ENCODE data around the gene TMEM202.
A peak's percentile ranks its signal among the peaks of the same experiment; 100 is the strongest.
"Not testable (repeated sequence)": the region's sequence is repeated elsewhere in the genome, so short reads cannot be mapped to it uniquely, and the experiment has no call there.

The TMEM202 gene, protein sequence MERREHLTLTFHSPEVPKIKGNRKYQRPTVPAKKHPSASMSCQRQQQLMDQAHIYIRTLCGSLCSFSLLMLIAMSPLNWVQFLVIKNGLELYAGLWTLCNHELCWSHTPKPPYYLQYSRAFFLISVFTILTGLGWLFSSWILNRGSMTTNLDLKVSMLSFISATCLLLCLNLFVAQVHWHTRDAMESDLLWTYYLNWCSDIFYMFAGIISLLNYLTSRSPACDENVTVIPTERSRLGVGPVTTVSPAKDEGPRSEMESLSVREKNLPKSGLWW

DNA sequence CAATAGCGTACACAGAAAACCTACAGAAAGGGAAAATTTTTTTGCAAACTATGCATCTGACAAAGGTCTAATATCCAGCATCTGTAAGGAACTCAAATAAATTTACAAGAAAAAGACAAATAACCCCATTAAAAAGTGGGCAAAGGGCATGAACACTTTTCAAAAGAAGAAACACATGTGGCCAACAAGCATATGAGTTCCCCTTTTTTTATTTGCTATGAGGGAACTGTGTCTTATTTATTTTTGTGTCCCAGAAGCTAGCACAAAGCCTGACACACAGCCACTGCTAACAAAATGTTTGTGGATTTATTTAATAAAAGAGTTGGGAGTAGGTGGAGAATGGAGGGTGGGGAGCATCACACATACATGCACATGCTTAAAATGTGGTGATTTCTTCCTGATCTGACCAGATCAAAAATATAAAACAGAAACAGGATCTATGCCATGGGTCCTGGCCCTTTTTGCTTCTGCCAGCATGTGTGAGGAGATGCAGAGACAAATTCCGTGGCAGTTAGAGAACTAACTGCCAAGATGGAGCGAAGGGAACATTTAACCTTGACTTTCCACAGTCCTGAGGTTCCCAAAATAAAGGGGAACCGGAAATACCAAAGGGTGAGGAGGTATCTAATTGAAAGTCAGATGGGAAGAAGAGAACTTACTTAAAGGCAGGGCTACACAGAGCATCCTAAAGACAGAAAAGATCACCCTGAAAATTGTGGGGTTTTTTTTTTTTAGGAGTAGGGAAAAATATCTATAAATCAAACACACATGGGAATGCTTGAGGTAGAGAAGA lies at the start of gene TMEM202:
Gene TMEM202, plus strand, starts transcription at position 510 of the 793 bp plus-strand sequence. Its CDS starts 22 bp downstream, at position 532.
- DNase-seq: no peak

DNA sequence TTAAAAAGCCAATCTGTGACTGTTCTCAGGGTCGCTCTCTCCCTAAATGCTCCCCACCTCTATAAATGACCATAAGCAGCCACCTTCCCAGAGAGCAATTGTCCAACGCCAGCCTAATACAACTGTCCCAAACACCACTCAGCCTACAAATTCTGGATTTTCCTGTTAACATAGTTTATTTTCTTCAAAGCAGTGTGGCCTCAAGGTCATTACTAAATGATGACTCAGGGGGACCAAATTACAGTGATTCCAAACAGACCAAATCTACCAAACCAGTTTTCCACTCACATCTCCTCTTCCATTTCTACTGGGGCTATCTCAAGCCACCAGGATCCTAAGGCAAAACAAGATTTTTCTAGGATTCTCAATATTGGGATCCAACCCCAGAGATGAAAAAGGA lies 44.8 kb upstream of the TMEM202 start:
- no peak for DNase-seq

DNA sequence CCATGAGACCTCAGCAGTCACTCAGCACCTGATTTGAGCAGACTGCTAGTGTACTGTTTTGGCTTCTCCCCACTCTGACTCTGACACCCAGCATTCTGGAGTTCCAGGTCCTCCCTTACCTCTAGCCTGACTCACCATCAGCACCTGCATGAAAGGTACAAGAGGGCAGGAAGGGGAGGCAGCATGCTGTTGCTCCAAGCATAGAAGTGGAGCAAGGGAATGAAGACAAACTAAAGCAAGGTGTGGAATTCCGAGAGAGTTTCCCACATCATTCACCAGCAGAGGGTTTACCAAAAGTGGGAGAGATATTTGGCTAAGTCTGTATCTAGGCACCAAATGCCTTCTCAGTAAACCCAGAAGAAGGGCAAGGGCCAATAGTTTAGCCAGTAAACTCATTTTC lies 43.6 kb upstream of the TMEM202 start:
- no peak for DNase-seq

DNA sequence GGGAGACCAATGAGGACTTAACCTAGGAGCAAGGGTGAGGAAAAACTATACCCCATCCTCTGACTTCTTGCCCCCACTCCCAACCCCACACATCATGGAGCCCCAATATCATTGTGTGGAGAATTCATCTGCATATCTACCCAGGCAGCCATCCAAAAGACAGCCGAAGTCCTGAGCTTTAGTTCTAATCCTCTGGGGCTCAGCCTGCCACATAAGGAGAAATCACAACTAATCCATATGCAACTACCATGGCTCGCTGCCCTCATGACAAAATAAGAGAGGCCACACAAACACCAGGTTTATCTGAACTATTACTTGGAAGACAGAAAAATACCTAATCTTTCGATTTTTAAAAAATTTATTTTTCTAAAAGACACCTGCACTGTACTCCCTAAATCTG lies 40.0 kb upstream of the TMEM202 start:
- DNase-seq: no peak

DNA sequence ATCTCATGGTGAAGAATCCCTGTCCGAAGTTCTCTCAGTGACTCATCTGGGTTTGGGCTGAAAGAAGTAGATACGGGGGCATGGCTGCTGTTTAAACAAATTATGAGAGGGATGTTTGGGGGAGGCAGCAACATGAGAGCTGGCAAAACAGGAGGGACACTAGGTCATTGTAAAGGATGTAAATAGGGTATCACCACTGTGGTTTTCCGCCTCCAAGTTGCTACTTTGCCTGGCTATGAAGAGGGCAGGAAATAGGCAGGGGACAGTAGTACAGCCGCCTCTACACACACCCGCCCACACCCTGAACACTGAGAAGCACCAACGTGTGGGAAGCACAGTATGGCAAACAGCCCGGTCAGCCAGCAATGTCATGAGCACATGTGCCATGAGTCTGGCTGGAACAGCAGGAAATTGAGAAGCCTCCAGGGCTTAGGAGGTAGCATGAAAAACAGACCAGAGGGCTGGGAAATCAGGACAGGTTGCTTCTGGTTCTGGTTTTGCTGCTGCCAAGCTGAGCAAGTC lies 39.4 kb upstream of the TMEM202 start:
- no peak for DNase-seq

DNA sequence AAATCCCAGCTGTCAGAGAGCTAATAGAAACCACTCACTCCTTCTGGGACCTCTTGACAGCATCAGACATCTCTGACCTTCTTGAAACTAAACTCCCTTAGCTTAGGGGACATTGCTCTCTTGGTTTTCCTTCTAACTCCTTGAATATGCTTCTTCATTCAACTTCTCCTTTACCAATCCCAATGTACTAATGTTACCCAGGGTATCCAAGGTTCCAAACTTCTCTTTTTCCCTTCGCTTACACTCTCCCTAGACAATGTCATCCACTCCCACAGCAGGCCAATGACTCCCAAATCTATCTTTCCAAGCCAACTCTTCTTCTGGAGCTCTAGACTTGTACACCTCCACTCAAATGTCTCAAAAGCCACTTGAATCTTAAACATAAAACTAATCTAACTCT lies 36.9 kb upstream of the TMEM202 start:
- no peak for DNase-seq

DNA sequence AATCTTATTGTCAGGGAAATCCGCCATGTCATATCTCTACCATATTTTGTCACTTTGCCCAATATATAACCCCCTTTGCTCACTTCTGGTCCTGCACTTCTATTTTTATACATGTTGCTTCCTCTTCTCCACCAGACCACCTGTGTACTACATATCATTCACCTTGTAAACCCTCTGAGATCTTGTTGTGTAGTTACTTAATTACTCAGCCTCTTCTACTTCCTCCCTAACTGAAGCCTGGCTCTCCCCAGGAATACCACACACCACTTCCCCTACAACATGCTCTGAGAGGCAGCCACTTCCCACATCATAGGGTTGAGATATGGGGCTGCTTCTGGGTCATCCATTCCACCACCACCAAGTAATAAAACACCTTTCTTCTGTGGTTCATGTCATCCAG lies 32.3 kb upstream of the TMEM202 start:
- DNase-seq: peak; percentile 6

DNA sequence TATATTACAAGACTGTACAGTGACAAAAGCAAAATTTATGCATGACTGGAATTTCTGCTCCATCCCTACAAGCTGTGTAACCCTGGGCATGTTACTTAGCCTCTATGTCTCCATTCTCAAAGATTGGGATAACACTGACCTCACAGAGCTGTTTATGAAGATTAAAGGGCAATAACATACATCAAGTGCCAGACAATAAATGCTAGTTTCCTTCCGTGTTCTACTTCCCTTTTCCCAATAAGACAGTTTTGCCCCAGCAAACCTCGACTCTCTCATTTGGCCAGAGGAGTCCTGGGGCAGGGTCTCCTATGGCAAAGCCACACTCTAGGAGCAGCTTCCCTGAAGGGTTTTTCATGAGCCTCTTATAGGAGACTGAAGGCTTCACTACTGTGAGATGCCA lies 29.8 kb upstream of the TMEM202 start:
- DNase-seq: no peak

DNA sequence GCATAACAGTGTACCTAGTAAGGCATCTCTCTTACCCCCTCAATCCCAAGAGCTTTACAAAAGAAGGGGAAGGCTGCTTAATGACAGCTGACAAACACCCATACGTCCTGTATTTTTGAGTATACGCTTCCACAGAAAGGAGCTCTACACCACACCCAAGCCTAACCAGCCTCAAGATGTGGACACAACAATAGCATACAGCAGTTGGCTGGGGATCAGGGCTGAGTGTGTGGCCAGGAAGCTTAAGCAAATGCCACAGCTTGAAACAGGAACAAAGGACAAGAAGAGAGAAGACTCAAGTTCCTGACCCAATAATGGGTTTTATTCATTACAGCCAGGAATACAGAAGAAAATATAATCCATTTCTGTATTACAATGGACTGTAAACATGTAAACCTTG lies 29.2 kb upstream of the TMEM202 start:
- DNase-seq: no peak

DNA sequence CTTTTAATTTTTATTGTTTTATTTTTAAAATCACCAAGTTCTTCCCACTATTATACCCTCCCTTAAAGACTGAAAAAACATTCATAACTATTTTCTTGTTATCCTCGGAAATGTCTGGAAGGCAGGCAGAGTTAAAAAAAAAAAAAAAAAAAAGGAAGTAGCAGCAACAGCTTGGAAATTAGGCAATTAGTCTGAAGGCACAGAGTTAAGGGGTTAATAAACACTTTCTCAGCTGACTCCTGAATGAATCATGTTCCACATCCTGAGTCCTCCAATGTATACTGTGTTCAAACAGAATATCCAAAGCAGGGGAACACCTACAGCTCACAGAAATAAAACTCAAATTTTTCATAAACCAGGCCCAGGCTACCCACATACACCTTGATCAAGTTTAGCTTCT lies 28.1 kb upstream of the TMEM202 start:
- no peak for DNase-seq

DNA sequence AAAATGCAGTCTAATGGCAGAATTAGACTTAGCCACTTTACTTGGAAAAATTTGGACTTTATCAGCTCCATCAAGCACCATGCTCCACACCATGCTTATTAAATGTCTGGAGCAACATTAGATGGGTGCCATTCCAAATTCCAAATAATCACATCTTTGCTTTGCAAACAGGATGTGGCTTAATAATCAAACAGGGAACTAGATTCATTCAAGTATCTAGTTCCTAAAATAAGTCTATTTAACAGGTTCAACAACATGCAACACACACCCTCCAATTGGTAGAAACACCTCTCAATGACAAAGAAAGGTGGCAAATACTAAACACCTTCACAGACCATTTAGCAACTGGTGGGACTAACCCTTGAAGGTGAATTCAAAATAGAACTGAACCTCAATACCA lies 25.7 kb upstream of the TMEM202 start:
- no peak for DNase-seq

DNA sequence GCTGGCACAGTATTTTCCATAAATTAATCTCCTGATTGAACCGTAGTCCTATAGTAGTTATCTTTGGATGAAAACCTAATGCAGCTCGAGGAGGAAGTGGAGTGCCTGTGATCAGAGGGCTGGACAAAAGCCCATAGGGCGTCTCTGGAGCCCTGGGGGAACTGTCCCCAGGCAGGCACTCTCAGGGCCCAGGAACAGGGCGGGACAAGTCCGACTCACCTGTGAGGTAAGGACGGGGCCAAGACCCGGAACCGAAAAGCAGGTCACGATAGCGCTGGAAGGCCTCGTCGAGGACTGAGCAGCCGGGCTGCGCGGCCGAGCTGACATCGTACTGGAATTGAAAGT lies 22.6 kb upstream of the TMEM202 start:
- DNase-seq: peak; percentile 50

DNA sequence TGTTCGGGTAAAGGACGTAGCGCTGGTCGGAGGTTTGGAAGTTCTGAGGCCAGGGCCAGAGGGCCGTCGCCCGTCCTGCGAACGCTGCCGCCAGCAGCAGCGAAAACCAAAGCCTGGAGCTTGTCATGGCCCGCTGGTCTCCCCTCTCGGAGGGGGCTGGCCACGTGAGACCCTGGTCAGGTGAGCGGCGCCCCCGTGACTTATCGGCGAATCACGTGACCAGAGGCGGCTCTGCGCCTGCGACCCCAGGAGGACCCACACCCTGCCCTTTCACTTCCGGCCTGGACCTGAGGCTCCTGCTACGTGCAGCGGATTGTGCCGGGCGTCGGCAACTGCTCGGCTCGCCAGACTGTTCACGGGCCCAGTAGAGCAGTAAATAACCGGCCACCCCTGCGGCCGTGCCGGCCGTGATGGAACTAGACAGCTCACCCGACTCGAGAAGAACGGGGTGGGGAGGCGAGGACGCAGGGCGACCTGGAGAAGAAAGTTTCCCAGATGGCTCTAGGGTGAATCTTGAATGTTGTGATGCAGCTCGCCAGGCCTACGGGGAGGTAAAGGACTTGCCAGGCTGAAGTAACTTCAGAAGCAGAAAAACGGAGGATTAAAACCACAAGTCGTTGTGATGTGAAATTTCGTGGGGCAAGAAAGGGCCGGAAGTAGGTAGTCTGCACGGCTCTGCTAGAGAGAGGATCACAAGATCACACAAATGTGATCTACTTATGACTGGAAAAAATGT lies 22.1 kb upstream of the TMEM202 start, which contains the start of gene HEXA:
Gene HEXA, minus strand, starts transcription at position 169 of the 736 bp plus-strand sequence. Its CDS starts 42 bp downstream, at position 127.
- peak; percentile 98 for DNase-seq

DNA sequence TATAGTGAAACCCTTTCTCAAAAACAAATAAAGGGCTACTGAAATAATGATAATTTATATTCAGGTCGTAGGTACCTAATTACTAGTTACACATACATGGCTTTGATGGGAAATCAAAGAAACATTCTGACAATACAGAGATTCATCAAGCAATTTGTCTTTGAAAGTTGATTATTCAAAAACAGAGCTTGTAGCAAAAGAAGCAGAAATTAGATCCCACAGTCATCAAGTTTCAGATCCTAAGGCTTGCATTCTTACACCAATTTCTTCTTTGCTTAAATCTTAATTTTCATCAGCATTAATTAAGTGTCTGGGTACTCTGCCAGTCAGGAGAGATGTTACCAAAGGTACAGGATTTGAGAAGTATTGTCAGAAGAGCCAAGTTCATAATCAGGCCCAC lies 20.8 kb upstream of the TMEM202 start:
- DNase-seq: no peak

DNA sequence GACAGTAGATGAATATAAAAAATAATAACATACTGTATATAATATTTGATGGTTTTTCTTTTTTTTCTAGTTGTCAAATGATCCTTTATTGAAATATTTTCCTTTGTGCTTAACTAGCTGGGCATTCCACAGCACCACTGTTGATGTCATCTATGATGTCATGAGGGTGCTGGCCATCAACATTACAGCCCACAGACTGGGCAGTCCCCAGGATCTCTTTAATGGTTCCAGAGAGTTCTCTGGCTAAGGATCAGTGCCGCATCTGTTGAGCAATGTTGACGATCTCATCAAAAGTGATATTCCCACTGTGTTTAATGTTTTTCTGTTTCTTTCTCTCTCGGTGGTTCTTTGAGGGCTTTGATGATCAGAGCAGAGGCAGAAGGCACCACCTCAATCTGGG lies 19.0 kb upstream of the TMEM202 start:
- DNase-seq: not testable (repeated sequence)

DNA sequence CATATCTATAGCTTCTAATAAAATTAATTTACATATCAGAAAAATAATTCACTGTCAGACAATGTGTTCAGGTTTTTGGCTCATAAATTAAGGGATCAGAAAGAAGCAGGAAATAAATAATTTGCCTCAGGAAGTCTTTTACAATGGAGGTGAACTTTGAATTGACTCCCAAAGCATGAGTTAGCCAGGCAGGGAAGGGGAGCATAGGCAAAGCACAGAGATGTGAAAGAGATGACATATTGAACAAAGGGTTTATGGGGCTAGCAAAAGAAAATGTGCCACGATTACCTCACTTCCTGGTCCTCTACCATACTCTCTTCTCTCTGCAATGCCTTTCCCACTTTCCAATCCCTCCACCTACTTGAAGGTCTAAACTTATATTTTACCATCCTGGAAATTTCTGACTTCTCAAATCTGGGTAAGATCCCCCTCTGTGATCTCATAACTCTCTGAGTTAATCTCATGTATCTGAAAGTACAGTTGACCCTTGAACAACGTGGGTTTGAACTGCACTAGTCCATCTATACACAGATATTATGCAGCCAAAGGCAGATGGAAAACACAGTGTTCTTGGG lies 18.2 kb upstream of the TMEM202 start:
- DNase-seq: no peak

DNA sequence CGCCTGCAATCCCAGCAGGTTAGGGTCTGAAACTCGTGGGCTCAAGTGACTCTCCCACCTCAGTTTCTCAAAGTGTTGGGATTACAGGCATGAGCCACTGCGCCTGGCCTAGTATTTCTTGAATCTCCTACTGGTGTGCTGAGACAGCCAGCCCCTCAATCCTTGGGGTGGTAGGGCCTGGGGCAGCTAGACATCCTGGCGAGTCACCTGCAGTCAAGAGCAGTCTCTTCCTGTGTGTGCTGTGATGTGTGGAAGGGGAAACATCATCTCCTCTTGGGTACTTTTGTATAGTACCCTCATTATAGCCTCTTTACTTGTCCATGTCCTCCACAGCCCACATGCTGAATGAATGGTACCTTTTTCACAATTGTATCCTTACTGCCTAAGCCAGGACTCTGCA lies 17.4 kb upstream of the TMEM202 start:
- no peak for DNase-seq

DNA sequence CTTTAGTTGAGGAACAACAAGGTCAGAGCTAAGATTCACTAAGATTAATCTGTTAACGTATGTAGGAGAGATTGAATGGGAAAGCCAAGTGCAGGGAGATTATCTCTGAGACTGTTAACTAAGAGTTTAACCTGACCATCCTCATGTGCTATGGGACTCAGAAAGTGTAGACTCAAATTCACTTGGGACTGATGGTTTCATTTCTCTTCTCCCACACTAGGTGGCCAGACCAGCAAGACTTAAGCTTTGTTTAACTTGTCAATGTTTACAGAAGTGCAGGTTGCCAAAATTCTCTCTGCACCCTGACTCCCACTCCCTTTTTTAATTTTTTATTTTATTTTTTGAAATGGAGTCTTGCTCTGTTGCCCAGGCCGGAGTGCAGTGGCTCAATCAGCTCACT lies 16.0 kb upstream of the TMEM202 start:
- no peak for DNase-seq

DNA sequence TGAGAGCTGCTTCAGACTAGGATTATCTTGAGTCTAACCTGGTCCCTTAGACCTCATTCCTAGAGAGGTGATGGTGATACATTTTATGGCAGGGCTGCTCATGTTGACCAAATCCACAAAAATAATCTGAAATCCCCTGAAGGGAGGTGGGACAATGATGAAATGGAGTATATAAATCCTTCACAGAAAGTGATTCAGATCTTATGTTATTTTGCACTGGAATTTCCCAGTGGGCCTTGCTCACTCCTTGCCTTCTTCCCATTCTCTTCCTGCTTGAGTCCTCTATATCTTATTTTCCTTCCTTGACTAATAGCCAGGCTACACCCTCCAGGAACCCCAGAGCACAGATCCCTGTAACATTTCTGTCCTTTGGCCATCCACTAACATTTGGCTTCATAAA lies 10.4 kb upstream of the TMEM202 start:
- no peak for DNase-seq

DNA sequence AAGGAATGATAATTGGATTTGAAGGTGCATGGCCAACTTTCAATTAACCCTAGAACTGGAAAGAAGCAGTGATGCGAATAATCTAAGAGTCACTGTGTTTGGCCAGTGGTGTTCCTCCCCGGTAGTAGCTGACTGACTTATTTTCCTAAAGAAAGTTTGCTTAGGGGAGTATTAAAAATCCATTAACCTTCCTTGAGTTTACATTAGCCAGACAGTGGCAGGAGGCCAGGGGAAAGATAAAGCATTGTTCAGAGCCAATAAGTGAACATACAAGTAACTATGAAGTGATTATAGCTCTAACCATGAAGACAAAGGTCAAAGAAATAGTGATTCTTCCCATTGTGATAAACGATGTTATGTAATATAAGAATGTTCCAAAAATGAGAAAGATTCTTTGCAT lies 8.9 kb upstream of the TMEM202 start:
- no peak for DNase-seq

DNA sequence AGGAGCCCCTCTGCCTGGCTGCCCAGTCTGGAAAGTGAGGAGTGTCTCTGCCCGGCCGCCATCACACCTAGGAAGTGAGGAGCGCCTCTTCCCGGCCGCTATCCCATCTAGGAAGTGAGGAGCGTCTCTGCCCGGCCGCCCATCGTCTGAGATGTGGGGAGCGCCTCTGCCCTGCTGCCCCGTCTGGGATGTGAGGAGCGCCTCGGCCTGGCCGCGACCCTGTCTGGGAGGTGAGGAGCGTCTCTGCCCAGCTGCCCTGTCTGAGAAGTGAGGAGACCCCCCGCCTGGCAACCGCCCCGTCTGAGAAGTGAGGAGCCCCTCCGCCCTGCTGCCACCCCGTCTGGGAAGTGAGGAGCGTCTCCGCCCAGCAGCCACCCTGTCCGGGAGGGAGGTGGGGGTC lies 1.8 kb upstream of the TMEM202 start:
- not testable (repeated sequence) for DNase-seq

DNA sequence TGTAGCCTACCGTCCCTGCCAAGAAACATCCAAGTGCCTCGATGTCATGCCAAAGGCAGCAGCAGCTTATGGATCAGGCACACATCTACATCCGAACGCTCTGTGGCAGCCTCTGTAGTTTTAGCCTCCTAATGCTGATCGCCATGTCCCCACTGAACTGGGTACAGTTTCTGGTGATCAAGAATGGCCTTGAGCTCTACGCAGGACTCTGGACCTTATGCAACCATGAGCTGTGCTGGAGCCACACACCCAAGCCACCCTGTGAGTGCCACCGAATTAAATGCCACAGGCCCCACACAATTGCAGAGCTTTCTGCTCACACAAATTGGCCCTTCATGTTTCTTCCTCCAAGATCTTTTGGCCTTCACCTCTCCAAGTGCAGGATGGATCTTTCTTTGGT lies 543 bp downstream of the TMEM202 start:
- DNase-seq: no peak

DNA sequence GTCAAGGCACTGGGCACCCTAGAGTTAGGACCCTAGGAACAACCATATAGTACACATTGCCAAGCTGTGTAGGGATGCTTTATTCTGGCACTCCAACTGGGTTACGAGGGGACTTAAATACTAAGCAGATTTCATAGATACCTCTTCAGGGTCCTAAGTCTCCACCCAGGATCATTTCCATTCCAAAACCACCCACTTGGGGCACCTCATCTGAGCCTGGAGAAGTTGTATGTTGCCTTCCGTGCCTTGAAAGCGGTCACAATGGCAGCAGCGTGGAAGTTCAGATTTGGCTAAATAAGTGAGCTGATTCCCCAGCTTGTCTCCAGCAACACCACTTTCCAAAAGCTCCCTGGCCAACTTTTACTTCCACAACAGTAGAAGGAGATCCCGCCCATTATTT lies 4.6 kb downstream of the TMEM202 start:
- DNase-seq: no peak

Measured in NK-92 treated with Interleukin-12 subunit alpha and Interleukin-12 subunit beta, amount 100 ng/mL, for 24 hours (cell line).